CMK (cell line): ENCODE data around the gene TMEM59.
"Not testable (repeated sequence)": the region's sequence is repeated elsewhere in the genome, so short reads cannot be mapped to it uniquely, and the experiment has no call there.

Experiments
- DNase-seq: peaks from one replicate; pipeline ENCODE4 v3.0.0-alpha.2; 2010; ENCODE audit warnings: low read depth

Gene TMEM59

DNA sequence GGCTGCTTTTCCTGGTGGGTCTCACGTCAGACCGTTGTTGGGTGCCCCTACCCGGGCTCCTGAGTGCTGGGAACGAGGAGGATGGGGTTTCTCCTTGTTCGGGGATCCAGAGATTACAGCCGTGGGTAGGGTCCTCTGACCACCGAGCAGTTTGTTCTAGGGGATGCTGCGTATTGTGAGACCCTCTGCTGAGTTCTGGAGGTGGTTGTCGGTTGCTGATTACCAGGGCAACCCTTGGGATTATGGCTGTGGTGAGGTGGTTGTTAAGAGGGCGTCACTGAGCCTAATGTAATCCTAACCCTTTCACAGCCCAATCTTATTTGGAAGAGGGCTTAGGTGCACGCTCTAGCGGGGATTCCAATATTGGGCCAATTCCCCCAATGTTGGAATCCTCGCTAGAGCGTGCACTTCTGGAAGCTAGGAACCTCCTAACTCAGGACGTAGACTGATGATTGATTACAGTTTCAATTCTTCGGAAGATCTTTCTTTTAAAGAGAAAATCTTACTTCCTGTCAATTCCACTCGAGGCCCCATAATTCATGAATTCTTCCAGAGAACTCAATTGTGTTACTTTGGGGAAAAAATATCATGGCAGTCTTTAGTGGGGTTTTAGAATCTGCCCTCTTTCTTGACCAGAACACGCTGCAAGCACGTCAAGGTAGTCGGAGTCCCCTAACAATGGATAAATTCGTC is 887 bp upstream of the TMEM59 start:
- DNase-seq, result no peak

DNA sequence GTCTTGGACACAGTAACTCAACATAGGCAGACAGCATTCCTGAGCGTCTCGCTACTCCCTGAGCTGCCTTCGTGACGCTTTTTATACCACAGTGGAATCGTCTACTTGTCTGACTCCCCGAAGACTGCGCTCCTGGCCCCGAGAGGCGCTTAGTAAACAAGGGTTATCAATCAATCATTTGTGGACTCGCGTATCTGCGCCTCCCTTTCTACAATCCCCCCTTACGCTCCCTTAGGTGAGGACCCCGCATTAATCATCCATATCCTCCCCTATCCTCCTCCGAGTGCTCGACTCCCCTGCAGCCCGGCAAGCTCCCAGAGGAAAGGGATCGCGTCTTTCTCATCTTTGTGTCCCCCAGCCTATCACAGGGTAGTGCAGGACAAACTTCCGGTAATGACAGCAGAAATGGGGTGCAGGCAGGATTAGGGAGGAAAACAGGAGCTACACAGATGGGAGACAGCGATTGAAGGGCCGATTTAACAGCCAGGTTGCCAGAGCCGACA is 522 bp downstream of the TMEM59 start:
- DNase-seq, result peak; percentile 46

DNA sequence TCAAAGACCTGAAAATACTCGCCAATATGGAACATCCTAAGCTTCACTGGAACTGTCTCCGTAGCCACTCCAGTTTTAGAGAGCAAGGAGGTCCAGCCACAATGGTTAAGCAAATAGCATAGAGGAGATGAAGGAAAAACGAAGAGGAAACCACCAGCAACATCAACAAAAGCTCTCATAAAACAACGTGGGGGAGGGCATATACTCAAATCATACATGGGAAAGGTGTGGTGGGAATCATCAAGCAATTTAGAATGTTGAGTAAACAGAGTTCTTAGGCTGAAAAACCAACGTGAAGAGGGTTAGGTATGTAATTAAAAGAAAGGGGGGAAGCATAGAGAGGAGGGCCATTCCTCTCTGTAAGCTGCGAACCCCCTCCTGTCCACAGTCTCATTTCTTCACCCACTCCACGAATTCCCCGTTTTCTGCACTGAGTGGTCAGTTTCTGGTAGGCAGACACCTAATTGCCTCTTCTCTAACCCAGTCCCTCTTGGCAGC is 1.0 kb downstream of the TMEM59 start:
- no peak for DNase-seq

DNA sequence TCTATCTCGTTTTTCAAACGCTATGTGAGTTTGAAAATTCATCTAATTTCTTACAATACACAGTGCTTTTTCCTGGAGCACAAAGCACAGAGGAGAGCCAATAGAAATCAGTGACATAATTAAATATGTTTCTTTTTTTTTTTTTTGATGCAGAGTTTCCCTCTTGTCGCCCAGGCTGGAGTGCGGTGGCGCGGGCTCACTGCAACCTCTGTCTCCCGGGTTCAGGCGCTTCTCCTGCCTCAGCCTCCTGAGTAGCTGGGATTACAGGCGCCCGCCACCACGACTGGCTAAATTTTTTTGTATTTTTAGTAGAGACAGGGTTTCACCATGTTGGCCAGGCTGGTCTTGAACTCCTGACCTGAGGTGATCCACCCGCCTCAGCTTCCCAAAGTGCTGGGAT is 2.6 kb downstream of the TMEM59 start:
- DNase-seq, result not testable (repeated sequence)

DNA sequence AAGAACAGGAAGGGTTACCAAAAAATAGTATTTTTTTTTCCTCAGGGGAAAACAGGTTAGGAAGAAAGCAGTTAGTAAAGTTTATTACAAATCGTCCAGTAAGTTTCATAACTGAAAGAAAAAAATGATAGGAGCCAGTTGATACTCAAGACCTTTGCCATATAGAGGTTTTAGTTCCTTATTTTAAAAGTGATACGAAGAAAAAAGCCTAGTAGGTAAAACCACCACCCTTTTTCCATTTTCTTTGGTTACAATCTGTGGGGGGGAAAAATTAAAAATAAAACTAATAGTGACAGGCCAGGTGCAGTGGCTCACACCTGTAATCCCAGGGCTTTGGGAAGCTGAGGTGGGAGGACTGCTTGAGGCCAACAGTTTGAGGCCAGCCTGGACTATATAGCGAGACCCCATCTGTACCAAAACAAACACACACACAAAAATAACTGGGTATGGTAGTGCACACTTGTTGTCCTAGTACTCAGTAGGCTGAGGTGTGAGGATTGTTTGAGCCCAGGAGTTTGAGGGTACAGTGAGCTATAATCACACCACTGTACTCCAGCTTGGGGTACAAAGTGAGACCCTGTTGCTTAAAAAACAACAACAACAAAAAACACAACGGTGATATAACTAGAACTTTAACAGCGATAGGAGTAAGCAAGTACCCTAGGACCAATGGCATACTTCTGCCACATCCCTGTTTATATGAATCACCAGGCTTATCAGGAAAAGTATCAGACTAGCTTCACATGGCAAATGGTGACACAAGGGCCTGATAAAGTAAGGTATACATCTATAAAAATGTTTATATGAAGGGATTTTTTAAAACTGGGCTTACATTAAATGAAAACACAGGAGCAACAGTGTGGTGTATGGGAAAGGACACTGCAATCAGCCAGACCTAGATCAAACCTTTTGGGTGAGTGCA is 5.4 kb downstream of the TMEM59 start:
- DNase-seq, result no peak

DNA sequence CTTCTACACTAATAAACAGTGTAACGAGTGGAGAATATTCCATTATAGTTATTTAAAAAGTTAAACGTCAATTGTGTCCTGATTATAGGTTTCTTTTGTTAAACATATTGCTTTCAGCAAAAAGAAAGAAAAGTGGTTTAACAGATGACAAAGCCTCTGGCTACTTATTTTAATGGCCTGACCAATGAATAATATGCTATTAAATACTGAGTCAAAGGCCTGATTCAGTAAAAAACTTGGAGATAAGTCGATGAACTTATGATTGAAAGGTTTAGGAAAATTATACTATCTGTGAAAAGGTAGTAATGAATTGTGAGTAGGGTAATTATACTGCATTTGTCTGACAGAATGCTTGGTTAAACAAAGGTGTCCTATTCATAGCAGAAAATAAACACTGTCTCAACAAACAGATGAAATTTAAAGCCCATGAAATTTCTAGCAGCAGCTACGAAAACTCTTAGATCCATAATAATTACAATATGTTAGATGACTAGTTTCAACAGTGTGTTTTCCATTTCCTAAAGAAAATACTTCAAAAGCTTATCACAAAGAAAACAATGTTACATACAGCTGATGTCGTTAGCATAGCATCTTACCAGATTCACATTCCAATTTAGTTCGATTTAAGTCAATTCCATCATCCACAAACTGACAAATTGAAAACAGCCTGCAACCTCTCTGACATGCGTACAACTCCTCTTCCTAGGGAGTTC is 6.2 kb downstream of the TMEM59 start:
- DNase-seq, result no peak

DNA sequence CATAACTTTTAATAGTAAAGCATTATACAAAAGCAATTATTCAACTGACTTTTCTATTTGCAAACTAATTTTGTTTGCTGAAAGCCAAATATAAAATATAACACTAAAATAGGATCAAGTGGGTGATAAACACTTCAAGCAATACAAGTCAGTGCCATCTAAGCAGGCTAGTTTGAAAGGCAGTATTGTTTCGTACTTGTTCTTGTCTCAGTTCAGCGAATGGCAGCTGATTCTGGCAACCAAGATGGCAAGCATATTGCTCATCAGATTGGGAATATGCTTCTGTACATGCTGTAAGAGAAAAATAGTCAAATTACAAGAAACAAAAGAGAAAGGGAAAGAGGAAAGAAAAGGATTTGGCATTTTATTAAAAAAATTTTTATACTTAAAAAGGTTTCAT is 7.5 kb downstream of the TMEM59 start:
- no peak for DNase-seq

DNA sequence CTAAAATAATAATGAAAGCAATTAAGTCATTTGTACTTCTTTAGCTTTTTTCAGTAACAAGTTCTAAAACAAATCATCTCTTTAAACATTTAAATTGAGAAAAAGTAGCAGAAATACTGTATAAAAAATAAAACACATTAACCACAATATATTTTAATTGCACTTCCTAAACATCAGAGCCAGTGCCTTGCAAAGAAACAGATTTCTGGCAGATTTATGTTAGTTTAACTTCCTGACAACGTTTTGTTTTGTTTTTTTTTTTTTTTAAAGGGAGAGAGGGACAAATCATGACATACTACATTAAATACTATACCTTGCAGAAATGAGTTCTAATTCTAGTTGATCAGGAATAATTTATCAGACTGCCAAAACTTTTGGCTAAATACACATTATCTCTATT is 11.2 kb downstream of the TMEM59 start:
- no peak for DNase-seq

DNA sequence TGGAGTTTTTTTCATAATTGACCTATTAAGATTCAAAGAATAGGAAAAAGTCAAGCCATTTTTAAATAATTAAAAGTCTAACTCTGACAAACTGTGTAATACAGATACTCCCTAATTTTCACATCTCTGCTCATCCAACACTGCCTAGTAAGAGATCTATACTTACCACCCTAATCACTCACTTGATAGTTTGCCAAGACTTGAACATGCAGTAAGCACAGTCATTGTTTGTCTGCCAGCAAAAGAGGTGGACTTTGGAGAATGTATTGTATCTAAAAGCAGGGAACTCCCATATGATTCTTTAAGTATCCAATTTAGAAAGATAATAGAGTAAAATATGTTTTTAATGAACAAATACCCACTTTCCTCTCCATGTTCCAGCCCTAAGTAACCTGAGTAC is 15.5 kb downstream of the TMEM59 start:
- DNase-seq, result no peak

DNA sequence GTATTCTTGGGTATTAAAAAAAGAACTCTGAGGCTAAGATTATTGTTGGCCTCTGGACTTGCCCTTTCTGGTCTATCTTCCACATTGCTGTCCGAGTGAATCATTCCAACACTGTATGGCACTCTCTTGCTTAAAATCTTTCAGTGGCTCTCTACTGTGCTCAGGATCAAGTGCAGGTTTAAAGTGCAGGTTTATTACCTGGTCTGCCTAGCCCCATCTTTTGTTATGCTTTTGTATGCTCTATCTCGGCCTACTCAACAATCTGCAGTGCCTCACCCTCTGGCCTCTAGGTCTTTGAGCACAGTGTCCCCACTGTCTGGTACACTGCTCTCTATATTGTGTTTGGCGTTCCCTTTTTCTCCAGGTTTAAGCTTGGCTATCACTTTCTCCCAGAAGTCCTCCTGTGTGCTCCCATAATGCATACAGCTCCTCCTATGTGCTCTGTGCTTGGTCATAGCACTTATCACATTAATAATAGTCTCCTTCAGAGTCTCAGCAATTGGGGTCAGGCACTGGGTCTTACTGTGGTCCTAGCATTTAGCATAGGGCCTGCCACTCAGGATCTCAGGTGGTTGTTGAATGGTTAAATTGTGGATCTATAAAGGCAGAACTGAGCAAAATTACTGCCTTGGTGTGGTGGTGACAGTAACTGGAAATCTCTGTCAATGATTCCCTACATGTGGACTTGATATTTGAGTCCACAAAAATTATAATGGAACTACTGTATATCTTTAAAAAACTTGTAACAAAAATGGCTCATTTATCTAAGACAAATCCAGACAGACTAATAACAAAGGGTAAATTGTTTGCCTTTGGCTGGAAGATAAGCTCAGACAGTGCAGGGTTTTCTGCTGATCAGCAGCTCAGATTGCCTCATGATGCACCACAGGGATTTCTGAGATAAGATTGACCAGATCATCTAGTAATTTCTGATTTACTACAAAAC is 24.4 kb downstream of the TMEM59 start:
- no peak for DNase-seq

DNA sequence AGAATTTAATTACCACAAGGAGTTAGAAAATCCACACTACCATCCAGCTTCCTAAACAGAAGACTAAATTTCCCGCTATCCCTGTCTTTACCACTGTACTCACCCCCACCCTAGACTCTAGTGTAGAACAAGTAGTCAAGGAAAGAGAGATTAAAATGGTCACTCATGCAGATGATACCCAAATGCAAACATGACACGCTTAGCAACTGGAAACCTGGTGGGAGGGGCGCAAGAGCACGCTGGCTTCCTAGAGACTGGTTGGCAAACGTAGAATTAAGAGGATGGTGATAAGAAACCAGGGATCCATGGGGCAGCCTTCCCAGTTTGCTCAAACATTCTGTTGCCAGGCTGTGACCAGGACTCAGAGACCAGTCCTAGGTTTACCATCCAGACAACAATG is 25.2 kb downstream of the TMEM59 start:
- DNase-seq, result no peak

DNA sequence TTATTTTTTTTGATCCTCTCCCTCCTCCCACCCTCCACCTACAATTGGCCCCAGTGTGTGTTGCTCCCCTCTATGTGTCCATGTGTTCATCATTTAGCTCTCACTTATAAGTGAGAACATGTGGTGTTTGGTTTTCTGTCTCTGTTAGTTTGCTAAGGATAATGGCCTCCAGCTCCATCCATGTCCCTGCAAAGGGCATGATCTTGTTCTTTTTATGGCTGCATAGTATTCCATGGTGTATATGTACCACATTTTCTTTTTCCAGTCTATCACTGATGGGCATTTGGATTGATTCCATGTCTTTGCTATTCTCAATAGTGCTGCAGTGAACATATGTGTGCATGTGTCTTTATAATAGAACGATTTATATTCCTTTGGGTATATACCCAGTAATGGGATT is 28.2 kb downstream of the TMEM59 start:
- not testable (repeated sequence) for DNase-seq

DNA sequence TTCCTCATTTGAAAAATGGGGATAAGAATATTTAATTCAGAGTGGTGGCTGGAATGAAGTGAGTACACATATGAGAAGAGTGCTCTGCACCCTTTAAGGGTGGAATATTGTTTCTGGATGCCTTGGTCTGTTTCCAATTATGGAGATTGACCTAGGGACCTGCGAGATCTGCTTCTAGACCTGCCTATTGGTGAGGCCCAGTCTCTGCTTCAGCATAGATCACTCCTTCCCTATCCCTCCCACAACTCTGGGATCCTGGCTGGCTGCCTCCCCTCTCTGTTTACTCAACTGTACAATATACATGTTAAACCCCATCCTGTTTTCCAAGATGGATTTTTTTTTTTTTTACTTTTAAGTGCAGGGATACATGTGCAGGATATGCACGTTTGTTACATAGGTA is 28.6 kb downstream of the TMEM59 start:
- DNase-seq, result no peak

DNA sequence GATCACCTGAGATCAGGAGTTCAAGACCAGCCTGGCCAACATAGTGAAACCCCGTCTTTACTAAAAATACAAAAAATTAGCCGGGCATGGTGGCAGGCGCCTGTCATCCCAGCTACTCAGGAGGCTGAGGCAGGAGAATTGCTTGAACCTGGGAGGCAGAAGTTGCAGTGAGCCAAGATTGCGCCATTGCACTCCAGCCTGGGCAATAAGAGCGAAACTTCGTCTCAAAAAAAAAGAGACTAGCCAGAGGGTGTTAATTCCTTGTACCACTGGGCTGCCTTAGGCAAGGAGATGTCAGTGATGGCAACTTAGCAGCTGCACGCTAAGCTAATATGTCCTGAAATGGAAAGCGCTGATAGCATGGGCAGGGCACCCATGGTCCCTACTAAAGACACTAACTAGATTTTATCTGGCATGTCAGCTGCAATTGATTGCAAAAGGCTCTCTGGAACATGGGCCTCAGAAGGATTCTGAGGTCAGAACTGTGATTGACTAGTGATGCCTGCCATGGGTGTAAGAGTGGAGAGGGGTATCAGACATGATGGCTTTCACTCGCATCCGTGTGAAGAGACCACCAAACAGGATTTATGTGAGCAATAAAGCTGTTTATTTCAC is 33.3 kb downstream of the TMEM59 start:
- not testable (repeated sequence) for DNase-seq

DNA sequence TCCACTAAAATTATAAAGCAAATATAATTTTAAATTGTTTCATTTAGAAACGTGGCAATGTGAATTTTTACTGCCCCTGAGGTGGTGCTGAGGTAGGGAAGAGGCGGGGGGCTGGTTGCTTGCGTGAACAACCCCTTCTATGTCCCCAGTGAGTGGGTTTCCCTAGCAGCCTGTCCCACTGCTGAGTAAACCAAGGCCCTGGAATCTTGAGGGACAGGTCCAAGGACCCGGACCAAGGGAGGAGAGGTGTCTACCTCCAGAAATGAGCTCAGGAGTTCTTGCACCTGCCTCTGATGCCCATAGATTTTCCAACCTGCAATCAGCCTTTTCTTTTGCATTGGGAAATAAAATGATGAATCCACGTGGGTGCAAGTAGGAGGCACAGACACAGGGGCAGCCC is 34.4 kb downstream of the TMEM59 start:
- DNase-seq, result no peak

DNA sequence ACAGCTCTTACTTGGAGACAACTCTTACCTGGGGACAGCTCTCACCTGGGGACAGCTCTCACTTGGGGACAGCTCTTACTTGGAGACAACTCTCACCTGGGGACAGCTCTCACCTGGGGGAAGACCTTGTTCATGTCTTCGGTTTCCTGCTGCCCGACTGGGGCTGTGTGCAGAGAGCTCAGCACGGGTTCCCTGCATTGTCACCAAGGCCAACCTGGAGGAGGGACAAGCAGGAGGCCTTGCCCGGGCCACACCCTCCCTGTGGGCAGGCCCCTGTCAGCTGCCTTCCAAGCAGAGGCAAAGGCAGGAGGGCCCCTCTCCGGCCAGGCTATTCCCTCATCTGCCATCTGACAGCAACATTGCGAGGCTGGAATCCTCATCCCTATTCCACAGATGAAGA is 35.0 kb downstream of the TMEM59 start, which contains the start of gene LDLRAD1:
Gene LDLRAD1 (minus strand): TSS at position 208 of the 400 bp plus-strand sequence. CDS start 74 bp downstream, at position 134.
- no peak for DNase-seq

DNA sequence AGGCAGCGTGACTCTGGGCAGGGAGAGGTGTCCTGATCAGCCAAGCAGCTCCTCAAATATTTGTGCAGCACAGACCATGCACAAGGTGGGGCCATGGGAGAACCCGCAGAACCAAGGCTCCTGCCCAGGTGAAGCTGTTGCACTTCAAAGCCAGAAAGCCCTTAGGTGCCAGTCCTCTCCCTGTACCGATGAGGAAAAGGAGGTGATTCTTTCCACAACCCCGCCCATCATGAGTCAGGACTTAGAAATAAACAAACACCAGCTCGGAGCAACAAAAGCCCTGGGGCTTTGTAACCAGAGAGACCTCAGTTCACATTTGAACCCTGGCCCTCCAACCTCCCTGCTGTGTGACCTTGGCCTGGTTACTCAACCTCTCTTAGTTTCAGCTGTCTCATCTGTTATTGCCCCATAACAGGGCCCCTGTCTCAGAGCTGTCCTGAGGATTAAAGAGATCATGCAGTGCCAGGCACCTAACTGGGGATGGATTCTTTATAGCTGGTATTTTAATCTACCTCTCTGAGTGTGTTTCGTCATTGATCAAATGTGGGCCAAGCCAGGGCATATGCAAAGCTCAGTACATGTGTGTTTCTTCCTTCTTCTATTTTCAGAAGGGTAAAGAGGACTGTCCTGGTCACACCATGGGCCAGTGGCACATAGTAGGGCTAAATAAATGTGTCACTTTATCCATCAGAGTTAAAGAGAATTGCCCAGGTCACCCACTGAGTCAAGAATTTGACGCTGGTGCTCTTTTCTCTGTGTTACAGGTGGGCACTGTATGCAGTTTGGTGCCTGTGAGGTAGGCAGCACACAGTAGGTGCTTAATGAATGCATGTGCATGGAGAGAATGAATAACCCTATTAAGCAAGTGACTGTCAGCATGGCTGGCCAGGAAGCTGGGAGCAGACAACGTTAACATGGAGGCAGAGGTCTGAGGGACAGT is 36.4 kb downstream of the TMEM59 start:
- DNase-seq, result no peak

DNA sequence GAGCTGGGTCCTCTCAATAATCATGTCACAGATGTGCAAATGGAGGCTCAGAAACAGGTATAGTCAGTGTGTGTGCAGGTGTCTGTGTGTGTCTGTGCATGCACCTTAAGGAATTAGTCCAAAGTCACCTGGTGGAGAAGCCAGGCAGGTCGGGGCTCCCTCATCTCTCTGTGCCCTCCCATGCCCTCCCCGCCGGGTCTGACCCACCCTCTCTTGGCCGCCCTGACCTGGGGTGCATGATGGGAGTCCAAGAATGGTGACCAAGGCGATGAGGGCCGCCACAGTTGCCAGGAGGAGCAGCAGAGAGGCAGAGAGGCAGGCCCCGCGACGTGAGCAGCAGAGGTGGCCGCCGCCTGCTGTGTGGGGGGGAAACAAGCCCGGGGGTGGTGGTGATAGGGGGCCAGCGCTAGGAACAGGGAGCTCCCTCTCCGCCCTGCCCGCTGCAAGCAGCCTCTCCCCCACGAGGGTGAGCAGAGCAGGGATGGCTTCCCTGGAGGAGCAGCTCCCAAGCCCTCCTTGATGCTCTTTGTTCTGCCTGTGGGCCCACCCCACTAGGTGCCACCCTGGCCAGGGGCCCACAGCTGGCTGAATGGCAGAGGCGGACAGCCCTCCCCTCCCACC is 38.9 kb downstream of the TMEM59 start:
- DNase-seq, result no peak

DNA sequence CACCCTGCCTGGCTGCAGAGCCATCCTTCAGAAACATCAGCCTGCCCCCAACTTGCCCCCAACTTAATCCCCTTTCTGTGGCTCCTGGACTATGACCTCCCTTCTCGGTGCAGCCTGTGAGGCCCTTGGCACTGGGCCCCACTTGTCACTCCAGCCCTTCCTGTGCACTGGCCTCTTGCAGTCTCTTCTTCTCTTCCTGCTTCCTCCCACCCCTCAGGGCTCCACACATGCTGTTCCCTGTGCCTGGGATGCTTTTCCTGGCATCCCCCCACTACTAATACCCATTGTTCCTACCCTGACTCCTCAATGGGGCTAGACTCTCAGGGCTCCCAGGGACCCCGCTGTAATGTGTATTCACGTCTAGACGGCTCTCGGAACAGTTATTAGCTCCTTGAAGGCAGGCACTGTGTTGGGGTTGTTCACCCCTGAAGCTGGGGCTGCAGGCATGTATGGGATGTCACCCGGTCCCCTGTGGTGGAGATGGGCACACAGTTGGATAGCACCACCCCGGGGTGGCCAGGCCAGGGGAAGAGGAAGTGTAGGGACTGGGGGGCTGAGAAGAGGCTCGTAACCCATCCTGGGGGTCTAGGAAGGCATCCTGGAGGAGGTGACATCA is 39.5 kb downstream of the TMEM59 start:
- DNase-seq, result no peak
